H1 (cell line): ENCODE measurements around the gene HNRNPM. TPM values are rescaled to one million over a fixed set of nuclear protein-coding genes. Genes with fewer than 3 reads are reported as not detected.

Experiments
- CTCF ChIA-PET: fragments of 300-600 bp; sonication (Branson Sonifier 250); formaldehyde crosslinking; loops from one replicate; lab custom pipeline; 2021; ENCODE audit not compliant: partially characterized antibody; lab: Charles Lee
- POLR2A ChIA-PET: fragments of 300-600 bp; sonication (Branson Sonifier 250); formaldehyde crosslinking; loops from one replicate; lab custom pipeline; 2021; ENCODE audit warnings: inconsistent platforms; ENCODE audit not compliant: partially characterized antibody; lab: Charles Lee
- DNase-seq, 2 experiments: peaks; one replicate each; pipeline versions ENCODE4 v3.0.0 to v3.0.0-alpha.2; 2010 to 2022; ENCODE audit warnings: low spot score in 2 of 2, low read depth in 1 of 2, mixed read lengths in 1 of 2
- FAIRE-seq: peaks from 2 replicates; lab custom pipeline; 2011; peaks lifted over from hg19 to GRCh38; lab: Jason Lieb, UNC
- H2AFZ ChIP-seq: 2 replicates; pipeline ENCODE4 v1.8.1; 2012; ENCODE audit warnings: low read length, inconsistent platforms
- H2AK5ac ChIP-seq: 2 replicates; pipeline ENCODE4 v1.6.1; 2013; ENCODE audit warnings: low read depth, low read length
- H2BK120ac ChIP-seq: replicated peaks from 2 replicates; pipeline ENCODE3; 2013; ENCODE audit warnings: low read depth, low read length, inconsistent platforms
- H2BK12ac ChIP-seq: 2 replicates; pipeline ENCODE4 v1.6.1; 2013; ENCODE audit warnings: low read depth, low read length
- H2BK15ac ChIP-seq: 2 replicates; pipeline ENCODE4 v1.6.1; 2013; ENCODE audit warnings: low read length
- H2BK20ac ChIP-seq: 2 replicates; pipeline ENCODE4 v1.6.1; 2013; ENCODE audit warnings: low read length
- H2BK5ac ChIP-seq: 2 replicates; pipeline ENCODE4 v1.6.1; 2013; ENCODE audit warnings: low read depth, low read length
- H3K14ac ChIP-seq: 2 replicates; pipeline ENCODE4 v1.6.1; 2013; ENCODE audit warnings: inconsistent platforms; ENCODE audit not compliant: insufficient read length
- H3K18ac ChIP-seq: 2 replicates; pipeline ENCODE4 v1.6.1; 2013; ENCODE audit warnings: low read length; ENCODE audit errors: extremely low read depth
- H3K23ac ChIP-seq: 2 replicates; pipeline ENCODE4 v1.6.1; 2013; ENCODE audit warnings: inconsistent platforms; ENCODE audit not compliant: insufficient read length
- H3K23me2 ChIP-seq: 2 replicates; pipeline ENCODE4 v1.6.1; 2013; ENCODE audit warnings: low read depth, low read length
- H3K27ac ChIP-seq: 2 replicates; pipeline ENCODE4 v1.6.1; 2011; ENCODE audit warnings: low read depth, low read length, inconsistent platforms
- H3K27me3 ChIP-seq, 4 experiments: replicated peaks in 1 of 4; 1 replicate in 1 of 4; 2 replicates in 3 of 4; pipeline versions ENCODE4 v1.6.1 to v1.8.1; 2011 to 2013; ENCODE audit warnings: low read length in 3 of 4, mild to moderate bottlenecking in 3 of 4, inconsistent platforms in 2 of 4, mixed read lengths in 2 of 4, moderate library complexity in 1 of 4; ENCODE audit not compliant: control insufficient read depth in 3 of 4, insufficient read depth in 3 of 4; ENCODE audit errors: extremely low read depth in 1 of 4
- H3K36me3 ChIP-seq, 4 experiments: 2 replicates each; pipeline versions ENCODE4 v1.6.1 to v1.8.1; 2011 to 2013; ENCODE audit warnings: mild to moderate bottlenecking in 4 of 4, low read length in 3 of 4, moderate library complexity in 2 of 4, control low read depth in 1 of 4, inconsistent platforms in 1 of 4; ENCODE audit not compliant: insufficient read depth in 4 of 4, control insufficient read depth in 2 of 4
- H3K4ac ChIP-seq: replicated peaks from 2 replicates; pipeline ENCODE3; 2013; ENCODE audit warnings: low read length, low read depth, mixed read lengths, inconsistent platforms; ENCODE audit not compliant: insufficient read length
- H3K4me1 ChIP-seq, 4 experiments: replicated peaks in 1 of 4; 1 replicate in 1 of 4; 2 replicates in 3 of 4; pipeline versions ENCODE4 v1.6.1 to v1.8.1; 2011 to 2013; ENCODE audit warnings: low read length in 3 of 4, inconsistent platforms in 2 of 4, mixed read lengths in 1 of 4; ENCODE audit not compliant: insufficient read depth in 4 of 4, control insufficient read depth in 3 of 4
- H3K4me2 ChIP-seq, 2 experiments: 2 replicates each; pipeline versions ENCODE4 v1.6.1 to v1.8.1; 2011 to 2013; ENCODE audit warnings: low read depth in 2 of 2, low read length in 2 of 2, control low read depth in 1 of 2, inconsistent platforms in 1 of 2, mild to moderate bottlenecking in 1 of 2; ENCODE audit not compliant: insufficient read depth in 1 of 2
- H3K4me3 ChIP-seq, 4 experiments: fragments of 200-600, 300-600 bp in 1 of 4; sonication (generic), shearing (Covaris generic), sonication (Bioruptor Twin) in 1 of 4; 2 replicates each; pipeline versions ENCODE4 v1.5.1 to v1.8.1; 2011 to 2016; ENCODE audit warnings: low read length in 4 of 4, low read depth in 3 of 4, control low read depth in 2 of 4, inconsistent platforms in 2 of 4, mild to moderate bottlenecking in 2 of 4, mixed read lengths in 1 of 4, moderate library complexity in 1 of 4; ENCODE audit not compliant: insufficient read depth in 2 of 4; ENCODE audit errors: extremely low read depth in 1 of 4
- H3K56ac ChIP-seq: replicated peaks from 2 replicates; pipeline ENCODE3; 2013; ENCODE audit warnings: low read depth, mild to moderate bottlenecking, mixed read lengths, low read length, inconsistent platforms; ENCODE audit not compliant: insufficient read length
- H3K79me1 ChIP-seq: 2 replicates; pipeline ENCODE4 v1.6.1; 2013; ENCODE audit warnings: low read depth, low read length, control low read depth
- H3K79me2 ChIP-seq, 2 experiments: 2 replicates each; pipeline versions ENCODE4 v1.6.1 to v1.8.1; 2012 to 2013; ENCODE audit warnings: low read length in 2 of 2, mild to moderate bottlenecking in 2 of 2, inconsistent platforms in 1 of 2; ENCODE audit not compliant: insufficient read depth in 2 of 2, control insufficient read depth in 1 of 2
- H3K9ac ChIP-seq, 4 experiments: replicated peaks in 1 of 4; 1 replicate in 1 of 4; 2 replicates in 3 of 4; pipeline versions ENCODE4 v1.6.1 to v1.8.1; 2011 to 2013; ENCODE audit warnings: low read depth in 3 of 4, low read length in 3 of 4, control low read depth in 2 of 4, mild to moderate bottlenecking in 2 of 4, moderate library complexity in 2 of 4, inconsistent platforms in 1 of 4; ENCODE audit errors: extremely low read depth in 1 of 4
- H3K9me3 ChIP-seq, 2 experiments: 2 replicates each; pipeline versions ENCODE4 v1.6.1 to v1.8.1; 2012 to 2013; ENCODE audit warnings: mild to moderate bottlenecking in 2 of 2, moderate library complexity in 2 of 2, control low read depth in 1 of 2, inconsistent platforms in 1 of 2, low read depth in 1 of 2, low read length in 1 of 2, mixed read lengths in 1 of 2; ENCODE audit not compliant: insufficient read depth in 2 of 2
- H4K20me1 ChIP-seq, 2 experiments: replicated peaks in 1 of 2; 2 replicates each; pipeline versions ENCODE3 to v1.8.1; 2011 to 2013; ENCODE audit warnings: inconsistent platforms in 2 of 2, low read length in 2 of 2, mild to moderate bottlenecking in 1 of 2; ENCODE audit not compliant: insufficient read depth in 2 of 2, control insufficient read depth in 1 of 2
- H4K5ac ChIP-seq: 2 replicates; pipeline ENCODE4 v1.6.1; 2013; ENCODE audit warnings: low read length, low read depth, mixed read lengths, inconsistent platforms; ENCODE audit not compliant: insufficient read length
- H4K8ac ChIP-seq: 2 replicates; pipeline ENCODE4 v1.8.0; 2013; ENCODE audit warnings: mild to moderate bottlenecking, moderate library complexity, low read length, inconsistent platforms; ENCODE audit not compliant: insufficient read depth; ENCODE audit errors: extremely low read depth
- H4K91ac ChIP-seq: replicated peaks from 2 replicates; pipeline ENCODE3; 2013; ENCODE audit warnings: low read length, mixed read lengths, inconsistent platforms; ENCODE audit not compliant: insufficient read length
- ATF2 ChIP-seq: IDR thresholded peaks from 2 replicates; pipeline ENCODE4 v1.6.1; 2012; ENCODE audit warnings: low read length, inconsistent platforms
- BRCA1 ChIP-seq: IDR thresholded peaks from 2 replicates; pipeline ENCODE4 v1.6.1; 2012; ENCODE audit warnings: low read depth, low read length, improper control_type of control experiment
- CBX5 ChIP-seq: fragments of 300-800, 300-1000 bp; sonication (generic); IDR thresholded peaks from 2 replicates; pipeline ENCODE4 v1.7.1; 2016; ENCODE audit warnings: antibody characterized with exemption, low read length, low read depth
- CHD1 ChIP-seq: IDR thresholded peaks from 2 replicates; pipeline ENCODE4 v1.6.1; 2012; ENCODE audit warnings: low read depth, low read length, improper control_type of control experiment
- CREB1 ChIP-seq: IDR thresholded peaks from 2 replicates; pipeline ENCODE4 v1.6.1; 2012; ENCODE audit warnings: inconsistent platforms
- HDAC2 ChIP-seq, 2 experiments: fragments of 300-600 bp in 1 of 2; sonication (generic) in 1 of 2; IDR thresholded peaks; 2 replicates each; pipeline ENCODE4 v1.6.1; 2011 to 2012; ENCODE audit warnings: low read depth in 2 of 2, low read length in 2 of 2, mild to moderate bottlenecking in 2 of 2, moderate library complexity in 2 of 2, borderline replicate concordance in 1 of 2, inconsistent platforms in 1 of 2
- KDM4A ChIP-seq: IDR thresholded peaks from one replicate; pipeline ENCODE4 v1.7.1; 2012; ENCODE audit warnings: low read depth, mild to moderate bottlenecking, moderate library complexity, low read length, inconsistent platforms; ENCODE audit not compliant: severe bottlenecking
- MAFK ChIP-seq: IDR thresholded peaks from 2 replicates; pipeline ENCODE4 v1.6.1; 2012; ENCODE audit warnings: low read depth, mild to moderate bottlenecking, improper control_type of control experiment, low read length
- NRF1 ChIP-seq: IDR thresholded peaks from 2 replicates; pipeline ENCODE4 v1.6.1; 2011; ENCODE audit warnings: mild to moderate bottlenecking, low read depth, low read length, improper control_type of control experiment
- PHF8 ChIP-seq: fragments of 200-600 bp; sonication (generic); conservative IDR thresholded peaks from 2 replicates; pipeline ENCODE4 v1.7.1; 2012; ENCODE audit warnings: low read depth, mild to moderate bottlenecking, inconsistent platforms, low read length, moderate library complexity
- POLR2A ChIP-seq, 2 experiments: IDR thresholded peaks; 1 replicate in 1 of 2; 2 replicates in 1 of 2; pipeline ENCODE4 v1.6.1; 2011; ENCODE audit warnings: low read depth in 2 of 2, low read length in 2 of 2, mild to moderate bottlenecking in 2 of 2; ENCODE audit errors: control extremely low read depth in 1 of 2
- RBBP5 ChIP-seq: IDR thresholded peaks from 2 replicates; pipeline ENCODE4 v1.7.1; 2012; ENCODE audit warnings: low read depth, mild to moderate bottlenecking, inconsistent platforms, low read length, moderate library complexity, borderline replicate concordance
- SP1 ChIP-seq: IDR thresholded peaks from 2 replicates; pipeline ENCODE4 v1.6.1; 2011; ENCODE audit warnings: low read depth, low read length
- WGBS, 2 experiments: shearing (Covaris generic) in 1 of 2; methylation state at CpG; one replicate each; pipeline versions ENCODE4 v1.1.6 to v1.1.7; 2013 to 2015; ENCODE audit warnings: low lambda C conversion rate in 2 of 2, mixed read lengths in 2 of 2, inconsistent platforms in 1 of 2, low coverage in 1 of 2, missing lambda C conversion rate in 1 of 2; ENCODE audit not compliant: insufficient replicate concordance in 2 of 2, insufficient coverage in 1 of 2, insufficient read length in 1 of 2; ENCODE audit errors: extremely low coverage in 1 of 2, missing lambda C conversion rate in 1 of 2; 5-methylcytosine and 5-hydroxymethylcytosine counted together
- polyA plus RNA-seq, 7 experiments: library from polyadenylated mRNA; depleted of rRNA in 3 of 7; stranded (reverse) in 5 of 7; unstranded in 2 of 7; fragments of >200 nt in 5 of 7; fragments of 200-250 nt in 2 of 7; gene quantifications; 1 replicate in 5 of 7; 2 replicates in 1 of 7; 4 replicates in 1 of 7; pipeline versions ENCODE4 v1.2.1 to v1.2.3, GENCODE V29; 2011 to 2013; ENCODE audit warnings: missing spikeins in 2 of 7, mixed read lengths in 2 of 7
- total RNA-seq: library from RNA; stranded (reverse); fragmentation: NEBNext Ultra II Directional; extraction: Animal tissue kit (Norgen Biotek cat#: 25700); gene quantifications from 2 replicates; pipeline ENCODE4 v1.2.1, GENCODE V29; 2021

The HNRNPM gene
- total and polyA plus RNA-seq, 2 of the 8 experiments (the other 6 are each of a cell fraction or from before 2014, with no cell fraction given): 375 to 474 TPM

GRCh38 chr19:8416796-8417195 lies 28.0 kb upstream of the HNRNPM start:
- no peak overlapping the region for H3K23ac ChIP-seq
- peaks cover 5% of the 10 kb centered on the region; the same call in 1 of the 2 replicates for H3K23me2 ChIP-seq
- no peak overlapping the region for H3K4me3 ChIP-seq
- H3K4me2 ChIP-seq: no peak overlapping the region
- WGBS, 2 experiments: 81% methylated on average over 3 of the region's 4 CpGs; no CpG with 5 or more reads in 1 of the 2 experiments
- H2BK120ac ChIP-seq: no peak overlapping the region
- H3K56ac ChIP-seq: no peak overlapping the region
- H4K8ac ChIP-seq: no peak overlapping the region
- H2BK20ac ChIP-seq: no peak overlapping the region
- no peaks in the 10 kb centered on the region for H4K20me1 ChIP-seq
- H2BK15ac ChIP-seq: no peak overlapping the region
- peaks cover 0 to 3% (median 1%) of the 10 kb centered on the region in 4 experiments; a peak in 3 of 7 replicates for H3K4me1 ChIP-seq
- POLR2A ChIA-PET: interaction anchor here (0.8 to 1.4 kb wide), 4 partner anchors 15 to 33 kb away, joined by 3 read pairs; partner anchors contain the start of gene HNRNPM
- H3K14ac ChIP-seq: no peak overlapping the region
- H3K4ac ChIP-seq: no peak overlapping the region
- H2AFZ ChIP-seq: no peak overlapping the region
- no peak overlapping the region for H3K9ac ChIP-seq
- CTCF ChIA-PET: interaction anchor here (0.7 to 1.8 kb wide), 6 partner anchors 23 to 75 kb away, joined by 3 to 5 read pairs (median 3); no protein-coding TSS in a partner anchor
- no peak for FAIRE-seq
- DNase-seq: no peak
- H4K5ac ChIP-seq: no peak overlapping the region
- no peaks in the 10 kb centered on the region for H3K79me1 ChIP-seq
- no peaks in the 10 kb centered on the region for H3K36me3 ChIP-seq
- no peaks in the 10 kb centered on the region for H3K9me3 ChIP-seq
- H3K27me3 ChIP-seq: no peaks in the 10 kb centered on the region
- H2BK12ac ChIP-seq: no peak overlapping the region
- no peaks in the 10 kb centered on the region for H3K79me2 ChIP-seq
- H2BK5ac ChIP-seq: no peak overlapping the region
- H4K91ac ChIP-seq: no peak overlapping the region
- no peak overlapping the region for H3K18ac ChIP-seq
- H3K27ac ChIP-seq: no peak overlapping the region
- no peak overlapping the region for H2AK5ac ChIP-seq
- TF ChIP-seq BRCA1: no peak
- no peak for TF ChIP-seq KDM4A
- TF ChIP-seq PHF8: no peak
- TF ChIP-seq NRF1: no peak
- no peak for TF ChIP-seq MAFK
- no peak for TF ChIP-seq RBBP5
- no peak for TF ChIP-seq CHD1
- no peak for TF ChIP-seq POLR2A (IDR thresholded peaks at IDR 0.05; ENCODE audit: control extremely low read depth in 1 of 2, low read depth in 2 of 2, low read length in 2 of 2)
- no peak for TF ChIP-seq SP1
- TF ChIP-seq CBX5: no peak
- TF ChIP-seq ATF2: no peak
- no peak for TF ChIP-seq CREB1
- TF ChIP-seq HDAC2 (IDR thresholded peaks at IDR 0.05; ENCODE audit: borderline replicate concordance in 1 of 2, low read depth in 2 of 2, low read length in 2 of 2): no peak
